Measurements from ENCODE around the gene SH2D7.

SH2D7 gene

DNA sequence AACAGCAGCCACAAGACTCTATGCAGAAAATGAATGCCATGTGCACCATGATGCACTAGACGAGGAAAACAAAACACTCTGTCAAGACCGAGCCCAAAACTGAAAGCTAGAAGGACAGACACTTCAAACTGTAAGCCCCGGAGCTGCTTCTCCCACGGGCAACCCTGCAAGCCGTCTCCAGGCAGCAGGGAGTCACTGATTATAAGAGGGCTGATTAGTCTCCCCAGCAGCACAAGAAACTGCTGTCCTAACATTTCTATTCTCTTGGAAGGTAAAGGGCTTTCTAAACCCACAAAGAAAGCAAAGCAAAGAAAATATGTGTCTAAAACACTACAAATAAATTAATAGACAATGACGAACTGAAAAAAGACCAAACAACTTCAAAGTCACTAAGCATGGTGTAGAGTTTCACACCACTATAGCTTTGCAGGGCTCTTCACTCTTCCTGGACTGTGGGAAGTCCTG is 30.4 kb upstream of the SH2D7 start:
- DNase-seq: no peak

DNA sequence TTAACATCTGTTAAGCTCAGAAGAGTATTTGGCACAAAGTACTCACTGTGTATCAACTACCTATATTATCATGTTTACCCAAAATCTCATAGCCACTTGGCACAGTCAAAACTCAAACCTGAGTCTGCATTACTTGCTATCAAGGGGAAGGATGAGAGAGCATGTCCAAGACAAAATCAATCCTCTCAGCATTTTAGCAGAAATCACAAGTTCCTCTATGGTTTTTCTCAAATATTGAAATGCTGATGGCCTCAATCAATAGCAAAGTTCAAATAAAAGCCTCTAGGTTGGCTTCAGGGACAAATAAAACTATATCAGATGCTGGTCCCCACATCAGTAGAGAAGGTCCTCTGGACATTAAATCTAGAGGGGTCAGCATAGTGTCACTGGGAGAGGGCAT is 29.1 kb upstream of the SH2D7 start:
- no peak for DNase-seq

DNA sequence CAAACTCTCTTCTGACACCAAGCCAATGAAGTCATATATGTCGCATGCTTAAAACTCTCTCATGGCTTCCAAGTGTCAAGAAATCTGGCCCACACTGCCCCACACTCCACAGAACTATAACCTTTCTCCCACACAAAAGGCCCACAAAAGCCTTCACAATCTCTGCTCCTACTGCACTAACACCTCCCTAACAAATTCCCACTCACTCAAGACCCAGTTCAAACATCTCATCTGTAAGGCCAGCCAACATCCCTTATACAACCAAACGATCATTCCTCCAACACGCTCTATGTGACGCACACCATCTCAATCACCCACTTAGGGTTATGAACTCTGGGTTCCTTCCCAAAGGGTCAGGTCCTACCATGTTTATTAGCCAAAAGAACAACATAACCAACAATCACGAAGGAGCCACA is 28.4 kb upstream of the SH2D7 start:
- no peak for DNase-seq

DNA sequence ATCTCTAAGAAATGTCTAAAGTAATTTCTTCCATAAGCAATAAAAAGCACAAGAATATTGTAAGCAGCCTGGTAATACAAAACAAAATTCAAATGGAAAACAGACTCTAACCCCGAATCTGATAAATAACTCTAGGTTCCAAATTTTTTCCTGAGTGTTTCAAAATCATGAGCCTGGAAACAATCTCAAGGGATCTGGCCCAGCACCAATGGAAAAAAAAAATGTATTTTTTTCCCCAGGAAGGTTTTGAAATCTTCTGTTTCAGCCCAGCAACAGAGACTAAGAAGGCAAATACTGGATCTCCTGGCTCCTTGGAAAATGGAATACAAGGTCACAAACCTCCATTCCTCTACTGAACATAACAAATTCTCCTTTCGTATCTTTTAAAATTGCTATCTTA is 27.8 kb upstream of the SH2D7 start:
- DNase-seq: no peak

DNA sequence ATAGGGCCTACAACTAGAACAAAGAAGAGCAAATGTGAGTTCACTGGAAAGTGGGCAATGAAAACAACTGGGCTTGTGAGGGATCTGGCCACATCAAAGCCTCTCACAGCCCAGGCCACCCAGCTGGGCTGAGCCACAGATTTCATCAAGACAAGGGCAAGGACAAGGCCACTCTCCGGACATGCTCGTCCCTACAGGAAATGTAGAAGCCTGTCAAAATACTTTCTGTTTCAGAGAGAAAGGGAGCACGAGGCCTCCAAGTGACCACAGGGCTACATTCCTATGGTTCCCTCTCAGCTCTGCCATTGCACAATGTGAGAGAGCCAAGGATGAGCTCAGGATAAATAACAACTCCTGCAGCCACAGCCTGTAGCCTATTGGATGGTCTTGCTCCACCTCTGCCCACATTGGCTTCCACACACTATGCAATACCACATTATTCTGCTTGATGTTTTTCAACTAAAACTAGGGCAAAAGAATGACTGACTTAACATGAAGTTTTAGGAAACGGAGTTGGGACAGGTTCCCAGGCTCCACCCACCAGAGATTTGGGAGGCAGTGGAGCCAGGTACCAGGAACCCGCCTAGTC is 27.0 kb upstream of the SH2D7 start:
- no peak for DNase-seq

DNA sequence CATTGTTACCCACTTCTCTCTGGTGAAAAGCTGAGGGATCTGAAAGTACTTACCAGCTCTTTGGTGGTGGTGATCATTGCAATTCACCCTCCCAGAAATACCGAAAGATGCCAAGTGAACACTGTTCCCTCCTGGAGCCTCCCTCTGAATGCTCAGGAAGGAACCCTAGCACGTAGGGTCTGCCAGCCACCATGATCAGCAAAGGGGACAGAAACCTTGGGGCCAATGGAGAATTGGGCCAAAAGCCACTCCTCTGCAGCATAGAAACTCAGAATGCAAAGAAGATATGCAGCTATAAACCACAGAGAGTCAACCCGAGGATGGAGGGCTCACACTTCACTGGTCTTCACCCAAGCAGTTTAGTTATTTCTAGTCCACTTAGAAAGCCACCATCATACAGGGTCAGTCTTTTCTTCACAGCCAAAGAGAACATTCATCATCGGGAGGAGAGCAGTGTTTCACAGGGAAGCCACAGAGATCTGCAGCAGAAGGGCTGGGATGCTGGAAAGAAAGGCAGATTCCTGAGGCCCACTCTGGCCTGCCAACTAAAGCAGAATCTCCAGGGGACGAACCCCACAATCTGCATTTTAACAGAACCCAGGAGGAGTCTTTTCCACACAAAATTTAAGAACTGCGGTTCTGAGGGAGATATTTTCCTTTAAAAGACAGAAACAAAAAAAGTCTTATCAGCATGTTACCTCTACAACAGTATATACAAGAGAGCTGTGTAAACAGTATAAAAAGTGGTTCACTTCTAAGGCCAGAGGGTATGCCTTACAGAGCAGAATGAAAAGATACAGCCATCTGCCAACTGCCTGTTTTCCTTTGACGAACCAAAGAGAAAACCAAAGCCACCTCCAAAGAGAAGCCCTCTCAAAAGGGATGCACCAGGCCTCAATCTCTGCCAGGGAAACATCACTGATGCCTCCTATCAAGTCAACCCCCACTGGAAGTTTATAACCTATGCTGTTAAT is 26.1 kb upstream of the SH2D7 start:
- no peak for DNase-seq

DNA sequence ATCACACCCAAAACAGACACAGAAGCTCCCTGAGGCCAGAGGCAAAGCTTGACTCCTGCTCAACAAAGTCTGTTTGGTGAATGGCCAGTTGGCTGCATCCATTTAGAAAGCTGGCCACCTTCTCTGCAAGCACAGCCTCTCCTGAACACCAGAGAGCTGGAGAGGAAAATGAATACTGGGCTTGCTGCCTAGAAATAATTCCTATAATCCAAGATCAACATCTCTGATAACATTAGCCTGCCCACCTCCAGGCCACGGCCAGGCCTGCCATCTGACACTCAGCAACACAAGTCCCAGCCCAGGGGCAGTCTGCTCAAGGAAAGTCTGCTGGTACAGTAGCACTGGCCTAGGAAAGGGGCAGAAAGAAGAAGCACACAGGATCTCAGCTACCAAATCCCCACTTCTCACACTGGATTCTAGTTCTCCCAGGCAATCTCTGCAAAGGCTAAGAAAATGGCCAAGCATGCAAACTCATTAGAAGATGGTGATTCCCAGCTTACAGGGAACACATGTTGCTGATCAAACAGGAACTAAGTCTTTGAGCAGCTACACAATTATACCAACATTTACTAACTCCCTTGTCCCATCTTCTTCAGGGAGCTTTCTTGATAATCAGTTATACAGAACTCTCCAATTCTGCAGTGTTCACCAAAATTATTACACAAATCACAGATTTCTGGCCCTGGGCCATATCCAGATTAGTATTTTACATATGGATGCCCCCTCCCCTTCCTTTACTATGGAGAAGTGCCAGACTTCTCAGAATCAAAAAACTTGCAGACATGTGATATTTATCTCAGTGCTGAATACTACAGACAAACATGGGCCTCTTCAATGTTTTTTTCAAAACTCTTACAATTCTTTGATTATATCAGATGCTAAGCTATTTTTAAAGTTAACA is 24.8 kb upstream of the SH2D7 start:
- no peak for DNase-seq

DNA sequence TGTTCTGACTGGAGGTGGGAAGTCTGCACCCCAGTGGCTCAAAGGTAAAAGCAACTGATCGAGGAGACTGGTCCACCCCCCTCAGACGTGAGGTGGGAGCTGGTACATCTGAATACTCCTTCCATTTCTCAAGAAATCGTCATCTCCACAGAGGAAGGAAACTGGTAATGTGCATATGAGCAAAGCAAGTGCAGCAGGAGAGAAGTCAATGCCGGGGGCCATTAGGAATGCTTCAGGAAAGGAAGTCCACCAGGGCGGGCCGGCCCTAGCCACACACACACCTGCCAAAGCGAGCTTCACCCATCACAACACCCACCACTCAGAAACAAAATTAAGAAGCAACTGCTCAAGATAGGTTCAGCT is 23.3 kb upstream of the SH2D7 start:
- DNase-seq: no peak

DNA sequence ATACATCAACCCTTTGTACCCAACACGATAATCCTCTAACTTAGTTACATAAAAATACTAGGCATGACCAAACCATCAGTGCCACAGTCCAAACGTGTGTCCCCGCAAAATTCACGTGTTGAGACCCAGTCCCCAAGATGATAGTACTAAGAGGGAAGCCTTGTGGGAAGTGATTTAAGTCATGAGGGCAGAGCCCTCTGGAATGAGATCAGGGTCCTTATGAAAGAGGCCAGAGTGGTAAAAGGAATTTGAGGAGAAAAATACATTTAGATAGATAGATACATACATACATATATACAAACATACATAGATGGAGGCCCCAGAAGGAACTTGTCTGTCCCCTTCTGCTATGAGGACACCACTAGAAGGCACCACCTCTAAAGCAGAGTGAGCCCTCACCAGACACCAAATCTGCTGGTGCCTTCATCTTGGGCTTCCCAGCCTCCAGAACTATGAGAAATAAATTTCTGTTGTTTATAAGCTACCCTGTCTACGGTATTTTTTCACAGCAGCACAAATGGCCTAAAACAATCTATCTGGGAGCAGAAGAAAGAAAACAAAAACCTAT is 22.8 kb upstream of the SH2D7 start:
- DNase-seq: no peak

DNA sequence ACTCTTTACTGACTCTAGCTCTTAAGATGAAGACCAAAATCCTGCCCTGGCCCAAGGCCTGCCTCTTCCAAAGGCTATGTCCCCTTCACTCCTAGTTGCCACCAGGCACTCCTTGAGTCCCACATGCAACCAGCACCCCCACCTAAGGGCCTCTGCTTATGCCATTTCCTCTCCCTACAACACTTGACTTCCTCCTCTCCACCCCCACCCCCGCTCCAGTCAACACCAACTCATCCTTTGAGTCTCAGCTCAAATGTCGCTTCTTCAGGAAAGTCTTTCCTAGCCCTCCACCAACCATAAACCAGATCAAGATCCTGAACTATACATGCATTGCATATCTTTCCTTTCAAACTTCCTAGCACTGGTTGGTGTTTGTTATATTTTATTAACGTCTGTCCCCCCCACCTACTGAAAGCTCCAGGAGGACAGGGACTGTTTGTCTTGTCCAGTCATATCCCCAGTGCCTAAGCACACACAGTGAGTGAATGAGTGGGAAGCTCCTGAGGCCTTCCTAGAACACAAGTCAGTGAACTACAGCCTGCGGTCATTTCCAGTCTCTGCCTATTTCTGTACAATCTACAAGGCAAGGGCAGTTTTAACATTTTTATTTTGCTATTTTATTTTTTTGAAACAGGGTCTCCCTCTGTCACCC is 22.2 kb upstream of the SH2D7 start:
- no peak for DNase-seq

DNA sequence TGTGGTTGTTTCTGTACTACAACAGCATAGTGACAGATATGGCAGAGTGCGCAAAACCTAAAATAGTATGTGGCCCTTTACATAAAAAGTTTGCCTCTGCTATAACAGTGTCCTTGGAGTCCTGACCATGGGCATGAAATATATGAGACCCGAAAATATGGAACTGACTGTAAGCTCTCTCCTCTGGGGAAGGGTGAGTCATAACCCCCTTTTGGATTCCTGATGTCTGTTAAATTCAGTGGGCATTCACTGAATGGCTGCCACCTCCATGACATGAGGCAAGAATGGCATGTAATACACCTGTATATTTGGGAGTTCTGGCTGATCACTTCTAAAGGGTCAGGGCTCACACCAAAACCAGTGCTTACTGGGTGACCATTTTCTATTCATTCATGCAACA is 21.0 kb upstream of the SH2D7 start:
- no peak for DNase-seq

DNA sequence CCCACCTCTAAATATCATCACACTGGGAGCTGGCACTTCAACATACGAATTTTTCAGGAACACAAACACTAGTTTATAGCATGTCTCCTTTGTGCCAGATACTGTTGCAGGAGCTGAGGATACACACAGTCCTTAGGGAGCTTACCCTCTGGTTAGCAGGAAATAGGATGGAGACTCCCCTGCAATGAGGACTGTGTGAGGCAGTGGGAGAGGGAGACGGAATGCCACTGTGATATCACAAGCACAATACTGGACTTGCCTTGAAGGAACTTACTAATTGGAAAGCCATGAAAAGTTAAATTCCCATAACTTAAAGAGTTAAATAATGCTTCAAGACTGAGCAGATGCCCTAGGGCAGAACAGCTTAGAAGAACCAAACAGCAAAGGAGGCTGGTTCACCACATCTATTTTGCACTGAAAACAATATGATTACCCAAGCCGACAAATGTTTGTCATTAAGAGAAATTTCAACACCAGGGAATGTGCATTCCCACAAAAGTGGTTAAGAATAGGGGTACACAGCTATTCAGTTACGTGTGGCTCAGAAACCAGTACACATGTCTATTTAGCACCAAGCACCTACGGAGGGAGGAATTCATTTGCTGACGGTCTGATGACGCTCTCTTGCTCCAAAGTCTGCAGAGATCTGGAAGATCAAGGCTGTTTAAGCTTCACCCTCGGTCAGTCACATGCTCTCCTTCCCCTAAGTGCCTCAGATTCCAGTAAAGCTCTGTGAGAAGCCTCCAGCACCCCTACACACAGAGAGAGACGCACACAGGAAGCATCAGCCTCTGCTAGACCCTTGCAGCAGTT is 20.1 kb upstream of the SH2D7 start:
- no peak for DNase-seq

DNA sequence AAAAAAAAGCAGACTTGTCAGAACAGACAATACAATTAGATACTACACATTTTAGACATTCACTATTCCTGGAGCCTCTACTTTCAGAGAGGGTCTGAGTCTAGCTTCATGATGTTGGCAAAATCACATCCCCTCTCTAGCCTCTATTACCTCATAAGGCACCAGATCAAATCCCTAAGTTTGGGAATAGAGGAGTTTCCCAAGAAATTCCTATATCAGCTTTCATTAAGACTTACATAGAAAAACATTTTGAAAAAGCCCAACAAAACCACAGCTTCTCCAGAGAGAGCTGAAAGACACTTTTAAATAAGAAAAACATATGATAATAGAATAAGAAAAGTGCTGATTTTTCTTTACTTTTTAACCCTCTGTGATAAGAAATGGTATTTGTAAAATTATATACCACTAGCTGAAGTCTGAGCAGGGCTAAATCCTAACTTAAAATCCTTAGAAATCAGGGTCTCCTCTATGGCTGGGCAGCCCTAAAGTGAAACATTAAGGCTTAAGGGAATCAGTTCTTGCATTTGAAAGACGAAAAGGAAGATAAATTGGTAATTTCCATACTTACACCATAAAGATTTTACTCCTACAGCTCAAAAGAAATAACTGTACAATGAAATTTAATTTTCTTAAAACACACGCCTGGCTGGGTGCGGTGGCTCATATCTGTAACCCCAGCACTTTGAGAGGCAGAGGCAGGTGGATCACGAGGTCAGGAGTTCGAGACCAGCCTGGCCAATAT is 19.1 kb upstream of the SH2D7 start:
- no peak for DNase-seq

DNA sequence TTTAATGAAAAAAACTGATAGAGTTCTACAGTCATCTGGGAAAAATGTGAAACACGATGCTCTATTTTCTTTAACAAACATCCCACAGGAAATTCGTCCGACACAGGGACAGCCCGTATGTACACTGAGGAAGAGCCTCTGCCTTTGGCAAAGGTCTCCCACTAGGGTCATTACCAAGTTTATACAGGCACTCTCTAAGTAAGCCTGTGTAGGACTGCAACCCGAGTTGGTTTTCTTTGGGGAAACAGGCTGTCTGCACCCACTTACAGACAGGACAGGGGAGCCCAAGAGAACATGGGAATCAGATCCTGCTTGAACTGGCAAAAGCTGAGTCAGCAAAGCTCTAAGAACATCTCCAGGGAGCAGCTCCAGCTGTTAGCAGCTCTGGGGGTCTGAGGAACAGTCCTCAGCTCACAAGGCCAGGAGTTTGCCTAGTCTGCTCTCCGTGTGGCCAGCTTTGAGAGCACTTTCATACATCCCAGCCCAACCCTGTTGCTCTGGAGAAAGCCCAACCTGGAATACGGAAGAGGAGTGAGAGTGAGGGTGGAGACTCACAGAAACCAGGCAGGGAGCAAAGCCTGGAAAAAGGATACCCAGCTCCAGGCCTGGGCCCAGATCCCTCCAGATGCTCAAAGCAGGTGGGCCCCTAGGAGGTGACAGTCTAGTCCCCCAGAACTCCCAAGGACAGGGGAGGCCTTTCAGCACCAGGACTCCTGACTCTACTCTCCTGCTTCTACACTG is 16.7 kb upstream of the SH2D7 start:
- no peak for DNase-seq

DNA sequence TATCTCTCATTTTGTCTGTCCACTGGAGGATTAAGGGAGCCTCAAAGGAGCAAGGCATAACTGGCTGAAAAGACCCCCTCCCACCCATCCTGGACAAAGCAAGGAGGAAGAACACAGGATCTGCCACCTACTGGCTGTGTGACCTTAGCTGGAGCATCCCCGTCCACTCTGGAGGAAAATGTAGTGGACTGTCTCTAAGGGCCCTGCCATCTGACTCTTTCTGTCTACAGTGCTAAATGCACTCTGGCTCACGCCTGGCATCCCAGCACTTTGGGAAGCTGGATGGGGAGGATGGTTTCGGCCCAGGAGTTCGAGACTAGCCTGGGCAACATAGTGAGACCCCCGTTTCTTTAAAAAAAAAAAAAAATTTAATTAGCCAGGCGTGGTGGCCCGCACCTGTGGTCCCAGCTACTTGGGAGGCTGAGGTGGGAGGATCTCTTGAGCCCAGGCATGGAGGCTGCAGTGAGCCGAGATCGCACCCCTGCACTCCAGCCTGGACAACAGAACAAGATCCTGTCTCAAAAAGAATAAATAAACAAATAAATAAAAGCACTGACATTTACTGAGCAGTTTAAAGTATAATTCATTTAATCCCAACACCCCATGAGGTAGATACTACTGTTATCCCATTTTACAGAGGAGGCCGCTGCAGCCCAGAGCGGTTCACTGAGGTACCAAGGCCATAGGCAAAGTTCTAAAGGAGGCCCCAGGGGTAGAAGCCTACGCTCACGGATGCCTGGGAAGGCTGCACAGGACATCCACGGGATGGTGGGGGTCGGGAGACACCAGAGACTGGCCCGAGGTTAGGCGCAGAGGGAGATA is 15.9 kb upstream of the SH2D7 start:
- DNase-seq: no peak

DNA sequence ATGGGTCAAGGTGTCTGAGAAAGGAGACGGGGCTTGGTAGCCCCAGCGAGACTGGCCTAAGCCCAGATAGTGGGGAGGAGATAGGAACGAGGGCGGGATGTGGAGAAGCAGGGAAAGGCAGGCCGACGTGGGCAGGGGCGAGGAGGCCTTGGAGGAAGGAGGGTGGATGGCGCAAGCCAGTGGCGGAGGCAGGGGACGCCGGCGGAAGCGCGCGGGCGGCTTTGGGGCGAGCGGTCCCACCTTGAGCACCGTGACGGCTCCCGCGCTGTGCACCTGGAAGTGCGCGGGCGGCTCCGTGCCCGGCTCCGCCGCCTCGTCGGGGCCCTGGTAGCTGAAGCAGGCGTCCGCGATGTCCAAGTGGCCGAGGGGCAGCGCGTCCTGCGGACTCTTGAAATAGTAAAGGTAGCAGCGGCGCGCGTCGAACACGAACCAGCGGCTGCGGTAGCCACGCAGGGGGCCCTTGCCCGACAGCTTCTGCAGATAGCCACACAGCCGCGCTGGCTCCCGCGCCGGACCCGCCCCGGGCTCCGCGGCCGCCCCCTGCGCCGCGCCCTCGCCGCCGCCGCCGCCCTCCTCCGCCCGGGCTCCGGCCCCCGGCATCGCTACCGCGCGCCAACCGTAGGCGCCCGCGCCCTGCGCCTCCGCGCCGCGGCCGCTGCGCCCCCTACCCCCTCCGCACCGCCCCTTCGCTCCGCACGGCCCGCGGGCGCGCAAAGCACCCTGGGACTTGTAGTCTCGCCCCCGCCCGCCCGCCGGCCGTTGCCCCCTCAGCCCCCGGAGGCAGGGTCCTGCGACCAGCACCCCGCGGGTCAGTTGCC is 15.1 kb upstream of the SH2D7 start, which contains the start of gene TBC1D2B:
Gene TBC1D2B (minus strand): TSS at position 659 of the 818 bp plus-strand sequence. CDS start 59 bp downstream, at position 600.
- peak; percentile 57 for DNase-seq

DNA sequence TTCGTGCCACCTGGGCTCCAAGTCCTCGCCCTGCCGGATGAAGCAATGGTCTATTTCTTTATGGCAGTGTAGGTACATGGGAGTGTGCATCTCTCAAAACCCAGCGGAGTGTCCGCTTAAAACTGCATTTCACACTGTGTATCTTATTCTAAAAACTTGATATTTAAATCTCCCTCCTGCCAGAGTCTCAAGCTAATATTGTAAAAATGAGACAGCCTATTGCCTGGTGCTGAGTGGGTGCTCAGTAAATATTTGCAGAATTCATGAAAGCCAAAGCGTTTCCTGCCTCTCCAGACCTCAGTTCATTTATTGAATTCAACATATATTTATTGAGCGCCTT is 14.5 kb upstream of the SH2D7 start:
- no peak for DNase-seq
